GM04504 (cell line): ENCODE data around the gene RBM24.
"Not testable (repeated sequence)": the region's sequence is repeated elsewhere in the genome, so short reads cannot be mapped to it uniquely, and the experiment has no call there.

Experiments used
- DNase-seq: peaks from one replicate; pipeline ENCODE4 v3.0.0-alpha.2; 2012; ENCODE audit warnings: low read depth

RBM24 gene

GRCh38 chr6:17291778-17292177 is 10.6 kb downstream of the RBM24 start:
- no peak for DNase-seq

GRCh38 chr6:17292600-17293133 is 11.5 kb downstream of the RBM24 start:
- no peak for DNase-seq

GRCh38 chr6:17293395-17293794 is 12.2 kb downstream of the RBM24 start:
- DNase-seq = no peak

- DNase-seq = no peak
Observed at GRCh38 chr6:17297271-17298080, 16.3 kb downstream of the RBM24 start.

- DNase-seq = no peak
Observed at GRCh38 chr6:17298257-17298656, 17.1 kb downstream of the RBM24 start.

- DNase-seq = no peak
Observed at GRCh38 chr6:17299222-17299621, 18.1 kb downstream of the RBM24 start.

GRCh38 chr6:17299750-17300149 is 18.6 kb downstream of the RBM24 start:
- DNase-seq = no peak

- no peak for DNase-seq
Observed at GRCh38 chr6:17300637-17301036, 19.5 kb downstream of the RBM24 start.

GRCh38 chr6:17303444-17303843 is 22.3 kb downstream of the RBM24 start:
- no peak for DNase-seq

- no peak for DNase-seq
Observed at GRCh38 chr6:17305219-17306001, 24.2 kb downstream of the RBM24 start.

- no peak for DNase-seq
Observed at GRCh38 chr6:17311595-17312311, 30.6 kb downstream of the RBM24 start.

GRCh38 chr6:17313238-17313637 is 32.1 kb downstream of the RBM24 start:
- not testable (repeated sequence) for DNase-seq

- no peak for DNase-seq
Observed at GRCh38 chr6:17313971-17314370, 32.8 kb downstream of the RBM24 start.

- DNase-seq = no peak
Observed at GRCh38 chr6:17315262-17315661, 34.1 kb downstream of the RBM24 start.

GRCh38 chr6:17318435-17319165 is 37.4 kb downstream of the RBM24 start:
- no peak for DNase-seq

GRCh38 chr6:17320266-17320665 is 39.1 kb downstream of the RBM24 start:
- DNase-seq = not testable (repeated sequence)

GRCh38 chr6:17331238-17331637 is 50.1 kb downstream of the RBM24 start:
- no peak for DNase-seq

- DNase-seq = peak; percentile 17
Observed at GRCh38 chr6:17334265-17334664, 53.1 kb downstream of the RBM24 start.

- DNase-seq = peak; percentile 13
Observed at GRCh38 chr6:17336425-17336824, 55.3 kb downstream of the RBM24 start.

- DNase-seq = no peak
Observed at GRCh38 chr6:17339308-17339670, 58.1 kb downstream of the RBM24 start.

- DNase-seq = no peak
Observed at GRCh38 chr6:17341117-17341805, 60.1 kb downstream of the RBM24 start.
